HepG2 (cell line): ENCODE results near the gene SYNC. TPM values are rescaled to one million over a fixed set of nuclear protein-coding genes. Genes with fewer than 3 reads are reported as not detected.

ENCODE experiments used
- ATF3 ChIP-seq: sonication (generic); formaldehyde crosslinking; IDR thresholded peaks from 2 replicates; pipeline ENCODE4 v1.4.0; 2020; ENCODE audit warnings: missing genetic modification reagents
- ELF4 ChIP-seq: sonication (generic); formaldehyde crosslinking; IDR thresholded peaks from 2 replicates; pipeline ENCODE4 v1.5.0; 2020; ENCODE audit warnings: missing genetic modification reagents, mild to moderate bottlenecking, moderate library complexity, borderline replicate concordance
- ELK4 ChIP-seq: sonication (generic); formaldehyde crosslinking; IDR thresholded peaks from 2 replicates; pipeline ENCODE4 v1.9.0; 2021; ENCODE audit warnings: missing genetic modification reagents, borderline replicate concordance
- HINFP ChIP-seq: sonication (generic); formaldehyde crosslinking; IDR thresholded peaks from 2 replicates; pipeline ENCODE4 v1.4.0; 2020; ENCODE audit warnings: low read depth, mild to moderate bottlenecking, missing genetic modification reagents
- MTA1 ChIP-seq: sonication (generic); formaldehyde crosslinking; IDR thresholded peaks from 2 replicates; pipeline ENCODE4 v1.4.0; 2020; ENCODE audit warnings: missing genetic modification reagents, mild to moderate bottlenecking, borderline replicate concordance
- MXI1 ChIP-seq: IDR thresholded peaks from 3 replicates; pipeline ENCODE4 v1.6.1; 2012; ENCODE audit warnings: low read depth, low read length, inconsistent platforms, borderline replicate concordance
- MYNN ChIP-seq: sonication (generic); formaldehyde crosslinking; IDR thresholded peaks from 2 replicates; pipeline ENCODE4 v1.4.0; 2020; ENCODE audit warnings: mild to moderate bottlenecking, low read depth, missing genetic modification reagents
- NR1H2 ChIP-seq: sonication (generic); formaldehyde crosslinking; IDR thresholded peaks from 2 replicates; pipeline ENCODE4 v1.8.1; 2022; ENCODE audit warnings: low read depth, missing genetic modification reagents, borderline replicate concordance
- SALL2 ChIP-seq: sonication (generic); formaldehyde crosslinking; IDR thresholded peaks from 2 replicates; pipeline ENCODE4 v1.8.1; 2023; ENCODE audit warnings: mild to moderate bottlenecking, missing genetic modification reagents, inconsistent platforms
- ZNF224 ChIP-seq: sonication (generic); formaldehyde crosslinking; IDR thresholded peaks from 2 replicates; pipeline ENCODE4 v1.5.0; 2020; ENCODE audit warnings: mild to moderate bottlenecking, missing genetic modification reagents
- ZNF274 ChIP-seq: sonication (generic); formaldehyde crosslinking; IDR thresholded peaks from 2 replicates; pipeline ENCODE4 v1.5.1; 2020; ENCODE audit warnings: mild to moderate bottlenecking, missing genetic modification reagents
- ZNF3 ChIP-seq: IDR thresholded peaks from 2 replicates; pipeline ENCODE4 v1.7.0; 2017; ENCODE audit warnings: inconsistent platforms
- ZNF318 ChIP-seq: sonication (generic); formaldehyde crosslinking; IDR thresholded peaks from 2 replicates; pipeline ENCODE4 v1.4.0; 2020; ENCODE audit warnings: mild to moderate bottlenecking, missing genetic modification reagents
- ZNF547 ChIP-seq: sonication (generic); formaldehyde crosslinking; IDR thresholded peaks from 2 replicates; pipeline ENCODE4 v1.5.1; 2020; ENCODE audit warnings: mild to moderate bottlenecking, missing genetic modification reagents
- ZNF563 ChIP-seq: sonication (generic); formaldehyde crosslinking; IDR thresholded peaks from 2 replicates; pipeline ENCODE4 v1.8.0; 2022; ENCODE audit warnings: mild to moderate bottlenecking, moderate library complexity, missing genetic modification reagents
- ZNF674 ChIP-seq: sonication (generic); formaldehyde crosslinking; IDR thresholded peaks from 2 replicates; pipeline ENCODE4 v1.5.0; 2020; ENCODE audit warnings: low read depth, mild to moderate bottlenecking, missing genetic modification reagents
- ZNF768 ChIP-seq: sonication (generic); formaldehyde crosslinking; IDR thresholded peaks from 2 replicates; pipeline ENCODE4 v1.4.0; 2020; ENCODE audit warnings: missing genetic modification reagents
- ZNF839 ChIP-seq: sonication (generic); formaldehyde crosslinking; IDR thresholded peaks from 2 replicates; pipeline ENCODE4 v1.4.0; 2020; ENCODE audit warnings: missing genetic modification reagents, mild to moderate bottlenecking, borderline replicate concordance
- polyA plus RNA-seq, 8 experiments: library from polyadenylated mRNA; depleted of rRNA in 3 of 8; stranded (reverse) in 7 of 8; unstranded in 1 of 8; fragments of >200 nt; fragmentation: Illumina TruSeq in 4 of 8; extraction: Trizol in 4 of 8; gene quantifications; 2 replicates each; pipeline versions ENCODE4 v1.2.1 to v1.2.3, GENCODE V29; 2011 to 2016; ENCODE audit warnings: low read depth in 4 of 8, missing spikeins in 1 of 8, mixed read lengths in 1 of 8; ENCODE audit not compliant: insufficient read depth in 1 of 8
- total RNA-seq, 5 experiments: library from RNA; depleted of rRNA; stranded (reverse); fragments of >200 nt; fragmentation: Illumina TruSeq; extraction: Trizol; gene quantifications; 2 replicates each; pipeline ENCODE4 v1.2.3, GENCODE V29; 2016; ENCODE audit warnings: low read depth in 1 of 5

SYNC gene
- total and polyA plus RNA-seq, 2 of the 13 experiments (the other 11 are each of a cell fraction or from before 2014, with no cell fraction given), result 2.4 to 5.4 TPM

GRCh38 chr1:32742199-32742947, 39.8 kb upstream of the SYNC start (continued):
- TF ChIP-seq HINFP (CRISPR knock-in tag) (no peak), ZNF3 (CRISPR knock-in tag) (no peak), ZNF224 (no peak), ZNF318 (CRISPR knock-in tag) (0 out of 2 replicates have a peak, but pooled peaks have one; percentile 58), ZNF768 (CRISPR knock-in tag) (peak; percentile 50; the same call in 1 of the 2 replicates), MTA1 (CRISPR knock-in tag) (no peak; the same call in 1 of the 2 replicates), MYNN (CRISPR knock-in tag) (no peak), NR1H2 (CRISPR knock-in tag) (no peak), SALL2 (CRISPR knock-in tag) (no peak), ZNF839 (CRISPR knock-in tag) (no peak), ZNF674 (CRISPR knock-in tag) (no peak), ELF4 (CRISPR knock-in tag) (no peak), ATF3 (CRISPR knock-in tag) (no peak), ZNF274 (CRISPR knock-in tag) (peak; percentile 54; the same call in 1 of the 2 replicates), ZNF547 (CRISPR knock-in tag) (0 out of 2 replicates have a peak, but pooled peaks have one; percentile 58), ZNF563 (CRISPR knock-in tag) (peak; percentile 41; the same call in 1 of the 2 replicates), MXI1 (no peak), ELK4 (no peak)
